ENCODE measurements around the gene POLG2. TPM values are rescaled to one million over a fixed set of nuclear protein-coding genes. Genes with fewer than 3 reads are reported as not detected.

POLG2 gene
- total RNA-seq (2014; rRNA removed; shearing (Covaris generic)) = 7.7 and 8.1 TPM in 2 replicates

GRCh38 chr17:64496786-64497564, at the start of gene POLG2:
POLG2 (minus strand) TSS chr17:64497054; CDS start chr17:64496968, 86 bp downstream.
- DNase-seq (ENCODE audit: low read depth) = peak; percentile 88

- DNase-seq (ENCODE audit: low read depth) = no peak
These were observed 47.9 kb upstream of the POLG2 start for GRCh38 chr17:64544742-64545141.

GRCh38 chr17:64540118-64540776, 43.4 kb upstream of the POLG2 start:
- no peak for DNase-seq (ENCODE audit: low read depth)

GRCh38 chr17:64538508-64539130, 41.8 kb upstream of the POLG2 start:
- DNase-seq (ENCODE audit: low read depth) = no peak

GRCh38 chr17:64537488-64537887, 40.6 kb upstream of the POLG2 start:
- no peak for DNase-seq (ENCODE audit: low read depth)

- DNase-seq (ENCODE audit: low read depth) = no peak
These were observed 40.1 kb upstream of the POLG2 start for GRCh38 chr17:64536913-64537312.

- no peak for DNase-seq (ENCODE audit: low read depth)
These were observed 38.5 kb upstream of the POLG2 start for GRCh38 chr17:64535357-64535756.

- DNase-seq (ENCODE audit: low read depth) = peak; percentile 7
These were observed 37.3 kb upstream of the POLG2 start for GRCh38 chr17:64534187-64534586.

GRCh38 chr17:64533784-64534183, 36.9 kb upstream of the POLG2 start:
- DNase-seq (ENCODE audit: low read depth) = no peak

GRCh38 chr17:64532409-64532808, 35.6 kb upstream of the POLG2 start:
- no peak for DNase-seq (ENCODE audit: low read depth)

- no peak for DNase-seq (ENCODE audit: low read depth)
These were observed 35.1 kb upstream of the POLG2 start for GRCh38 chr17:64531955-64532371.

GRCh38 chr17:64529221-64529620, 32.4 kb upstream of the POLG2 start:
- DNase-seq (ENCODE audit: low read depth) = no peak

GRCh38 chr17:64527914-64528313, 31.1 kb upstream of the POLG2 start:
- DNase-seq (ENCODE audit: low read depth) = no peak

GRCh38 chr17:64520359-64520758, 23.5 kb upstream of the POLG2 start:
- DNase-seq (ENCODE audit: low read depth) = no peak

- no peak for DNase-seq (ENCODE audit: low read depth)
These were observed 22.7 kb upstream of the POLG2 start for GRCh38 chr17:64519601-64520000.

GRCh38 chr17:64515829-64516228, 19.0 kb upstream of the POLG2 start:
- no peak for DNase-seq (ENCODE audit: low read depth)

- no peak for DNase-seq (ENCODE audit: low read depth)
These were observed 18.6 kb upstream of the POLG2 start for GRCh38 chr17:64515419-64515818.

- no peak for DNase-seq (ENCODE audit: low read depth)
These were observed 12.3 kb upstream of the POLG2 start for GRCh38 chr17:64509179-64509578.

GRCh38 chr17:64508683-64509082, 11.8 kb upstream of the POLG2 start:
- DNase-seq (ENCODE audit: low read depth) = no peak

- DNase-seq (ENCODE audit: low read depth) = peak; percentile 71
These were observed 10.5 kb upstream of the POLG2 start for GRCh38 chr17:64507413-64507782.

- DNase-seq (ENCODE audit: low read depth) = peak; percentile 96
These were observed 9.9 kb upstream of the POLG2 start, which contains the start of gene CEP95 for GRCh38 chr17:64506576-64507412. CEP95 (plus strand) TSS chr17:64506977; CDS start chr17:64507098, 121 bp downstream.

- DNase-seq (ENCODE audit: low read depth) = peak; percentile 93
These were observed 9.3 kb upstream of the POLG2 start, which contains the start of gene DDX5 for GRCh38 chr17:64506201-64506575. DDX5 (minus strand) TSS chr17:64506289; CDS start chr17:64506119, 170 bp downstream.
